ENCODE data around the gene LRP1B. TPM values are rescaled to one million over a fixed set of nuclear protein-coding genes. Genes with fewer than 3 reads are reported as not detected.

The LRP1B gene
- polyA plus RNA-seq, 2 of the 4 experiments (the other 2 are of a cell fraction), result 0.03 TPM; not detected in 1

DNA sequence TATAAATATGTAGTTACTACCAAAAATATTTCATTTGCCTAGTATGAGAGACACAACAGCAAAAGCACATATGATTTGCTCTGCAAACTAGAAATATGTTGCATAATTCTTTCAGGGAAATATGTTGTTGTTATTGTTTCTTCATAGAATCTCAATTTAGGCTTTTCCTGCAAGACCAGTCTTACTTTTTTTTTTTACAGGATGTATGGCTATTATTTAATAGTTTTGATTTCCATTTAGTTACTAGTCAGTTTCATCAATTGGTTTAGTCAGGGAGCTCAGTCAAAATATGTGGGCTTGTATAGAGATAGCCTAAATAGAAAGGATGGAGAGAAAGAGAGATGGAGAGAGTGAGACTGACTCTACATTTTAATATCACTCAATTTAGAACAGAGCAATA is 6.1 kb downstream of the LRP1B start:
- CTCF ChIA-PET, result no interaction called here
- H3K9me3 ChIP-seq, result no peaks in the 10 kb centered on the region
- ATAC-seq (no peak), FAIRE-seq (no peak), DNase-seq (ENCODE audit: low read depth in 1 of 2, low spot score in 1 of 2) (no peak)
- POLR2A ChIA-PET, result no interaction called here
- H3K27ac ChIP-seq, result no peak overlapping the region
- no peak overlapping the region for H3K4me3 ChIP-seq
- H3K4me1 ChIP-seq, result no peaks in the 10 kb centered on the region
- H3K4me2 ChIP-seq, result no peak overlapping the region
- TF ChIP-seq, protein P1, sequence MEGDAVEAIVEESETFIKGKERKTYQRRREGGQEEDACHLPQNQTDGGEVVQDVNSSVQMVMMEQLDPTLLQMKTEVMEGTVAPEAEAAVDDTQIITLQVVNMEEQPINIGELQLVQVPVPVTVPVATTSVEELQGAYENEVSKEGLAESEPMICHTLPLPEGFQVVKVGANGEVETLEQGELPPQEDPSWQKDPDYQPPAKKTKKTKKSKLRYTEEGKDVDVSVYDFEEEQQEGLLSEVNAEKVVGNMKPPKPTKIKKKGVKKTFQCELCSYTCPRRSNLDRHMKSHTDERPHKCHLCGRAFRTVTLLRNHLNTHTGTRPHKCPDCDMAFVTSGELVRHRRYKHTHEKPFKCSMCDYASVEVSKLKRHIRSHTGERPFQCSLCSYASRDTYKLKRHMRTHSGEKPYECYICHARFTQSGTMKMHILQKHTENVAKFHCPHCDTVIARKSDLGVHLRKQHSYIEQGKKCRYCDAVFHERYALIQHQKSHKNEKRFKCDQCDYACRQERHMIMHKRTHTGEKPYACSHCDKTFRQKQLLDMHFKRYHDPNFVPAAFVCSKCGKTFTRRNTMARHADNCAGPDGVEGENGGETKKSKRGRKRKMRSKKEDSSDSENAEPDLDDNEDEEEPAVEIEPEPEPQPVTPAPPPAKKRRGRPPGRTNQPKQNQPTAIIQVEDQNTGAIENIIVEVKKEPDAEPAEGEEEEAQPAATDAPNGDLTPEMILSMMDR (IDR thresholded peaks at IDR 0.05), result no peak
- TF ChIP-seq RARB (CRISPR knock-in tag; IDR thresholded peaks at IDR 0.05) (no peak), BHLHE40 (IDR thresholded peaks at IDR 0.05; ENCODE audit: low read depth, low read length) (no peak), ZC3H11A (IDR thresholded peaks at IDR 0.05) (no peak), CBX2 (IDR thresholded peaks at IDR 0.05; ENCODE audit: borderline replicate concordance, low read depth) (no peak), FOSL2 (IDR thresholded peaks at IDR 0.05) (no peak), FOSL2 (CRISPR knock-in tag; IDR thresholded peaks at IDR 0.05) (no peak), TFCP2L1 (CRISPR knock-in tag; IDR thresholded peaks at IDR 0.05) (no peak)
- TF ChIP-seq, protein P2, sequence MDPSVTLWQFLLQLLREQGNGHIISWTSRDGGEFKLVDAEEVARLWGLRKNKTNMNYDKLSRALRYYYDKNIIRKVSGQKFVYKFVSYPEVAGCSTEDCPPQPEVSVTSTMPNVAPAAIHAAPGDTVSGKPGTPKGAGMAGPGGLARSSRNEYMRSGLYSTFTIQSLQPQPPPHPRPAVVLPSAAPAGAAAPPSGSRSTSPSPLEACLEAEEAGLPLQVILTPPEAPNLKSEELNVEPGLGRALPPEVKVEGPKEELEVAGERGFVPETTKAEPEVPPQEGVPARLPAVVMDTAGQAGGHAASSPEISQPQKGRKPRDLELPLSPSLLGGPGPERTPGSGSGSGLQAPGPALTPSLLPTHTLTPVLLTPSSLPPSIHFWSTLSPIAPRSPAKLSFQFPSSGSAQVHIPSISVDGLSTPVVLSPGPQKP (IDR thresholded peaks at IDR 0.05; ENCODE audit: low read depth, low read length), result no peak

DNA sequence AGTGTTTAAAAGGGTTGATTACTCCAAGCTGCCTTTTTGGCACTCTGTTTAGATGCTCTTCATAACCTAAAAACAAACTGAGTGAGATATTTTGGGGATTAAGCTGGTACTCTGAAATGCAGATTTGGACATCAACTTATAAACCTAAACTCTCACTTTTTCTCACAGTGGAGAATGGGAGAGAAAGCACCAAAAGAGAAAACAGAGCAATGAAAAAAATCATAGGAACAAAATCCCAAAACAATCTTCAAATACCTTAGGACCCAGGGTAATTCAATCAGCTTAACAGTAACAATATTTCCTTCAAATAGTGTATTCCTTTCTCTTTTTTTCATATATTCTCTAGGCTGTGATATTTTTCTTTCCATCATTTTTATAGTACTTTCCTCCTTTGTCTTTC is 11.5 kb downstream of the LRP1B start:
- FAIRE-seq, result no peak
- POLR2A ChIA-PET, result no interaction called here
- H3K4me2 ChIP-seq, result no peak overlapping the region
- CTCF ChIA-PET, result no interaction called here
- TF ChIP-seq HEYL (CRISPR knock-in tag; IDR thresholded peaks at IDR 0.05) (no peak), TP53 (CRISPR knock-in tag; IDR thresholded peaks at IDR 0.05) (no peak), CHD4 (IDR thresholded peaks at IDR 0.05; ENCODE audit: borderline replicate concordance) (no peak), KDM5A (IDR thresholded peaks at IDR 0.05) (no peak), BHLHE40 (IDR thresholded peaks at IDR 0.05; ENCODE audit: low read depth, low read length) (no peak), EHMT2 (IDR thresholded peaks at IDR 0.05; ENCODE audit: low read depth) (no peak), NPAS2 (CRISPR knock-in tag; IDR thresholded peaks at IDR 0.05; ENCODE audit: borderline replicate concordance) (no peak), RAD21 (conservative IDR thresholded peaks at IDR 0.05 in 1 of 2, IDR thresholded peaks at IDR 0.05 in 1 of 2) (no peak), GATA3 (IDR thresholded peaks at IDR 0.05; ENCODE audit: borderline replicate concordance) (no peak), JUN (IDR thresholded peaks at IDR 0.05) (no peak)
- TF ChIP-seq, protein P3, sequence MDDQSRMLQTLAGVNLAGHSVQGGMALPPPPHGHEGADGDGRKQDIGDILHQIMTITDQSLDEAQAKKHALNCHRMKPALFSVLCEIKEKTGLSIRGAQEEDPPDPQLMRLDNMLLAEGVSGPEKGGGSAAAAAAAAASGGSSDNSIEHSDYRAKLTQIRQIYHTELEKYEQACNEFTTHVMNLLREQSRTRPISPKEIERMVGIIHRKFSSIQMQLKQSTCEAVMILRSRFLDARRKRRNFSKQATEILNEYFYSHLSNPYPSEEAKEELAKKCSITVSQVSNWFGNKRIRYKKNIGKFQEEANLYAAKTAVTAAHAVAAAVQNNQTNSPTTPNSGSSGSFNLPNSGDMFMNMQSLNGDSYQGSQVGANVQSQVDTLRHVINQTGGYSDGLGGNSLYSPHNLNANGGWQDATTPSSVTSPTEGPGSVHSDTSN (IDR thresholded peaks at IDR 0.05), result no peak
- TF ChIP-seq, protein P4, sequence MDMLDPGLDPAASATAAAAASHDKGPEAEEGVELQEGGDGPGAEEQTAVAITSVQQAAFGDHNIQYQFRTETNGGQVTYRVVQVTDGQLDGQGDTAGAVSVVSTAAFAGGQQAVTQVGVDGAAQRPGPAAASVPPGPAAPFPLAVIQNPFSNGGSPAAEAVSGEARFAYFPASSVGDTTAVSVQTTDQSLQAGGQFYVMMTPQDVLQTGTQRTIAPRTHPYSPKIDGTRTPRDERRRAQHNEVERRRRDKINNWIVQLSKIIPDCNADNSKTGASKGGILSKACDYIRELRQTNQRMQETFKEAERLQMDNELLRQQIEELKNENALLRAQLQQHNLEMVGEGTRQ (IDR thresholded peaks at IDR 0.05), result no peak
- no peak overlapping the region for H3K4me3 ChIP-seq
- H3K4me1 ChIP-seq, result no peaks in the 10 kb centered on the region
- no peak for DNase-seq (ENCODE audit: low read depth in 1 of 2, low spot score in 1 of 2)
- no peak for ATAC-seq
- no peaks in the 10 kb centered on the region for H3K9me3 ChIP-seq
- H3K27ac ChIP-seq, result no peak overlapping the region

DNA sequence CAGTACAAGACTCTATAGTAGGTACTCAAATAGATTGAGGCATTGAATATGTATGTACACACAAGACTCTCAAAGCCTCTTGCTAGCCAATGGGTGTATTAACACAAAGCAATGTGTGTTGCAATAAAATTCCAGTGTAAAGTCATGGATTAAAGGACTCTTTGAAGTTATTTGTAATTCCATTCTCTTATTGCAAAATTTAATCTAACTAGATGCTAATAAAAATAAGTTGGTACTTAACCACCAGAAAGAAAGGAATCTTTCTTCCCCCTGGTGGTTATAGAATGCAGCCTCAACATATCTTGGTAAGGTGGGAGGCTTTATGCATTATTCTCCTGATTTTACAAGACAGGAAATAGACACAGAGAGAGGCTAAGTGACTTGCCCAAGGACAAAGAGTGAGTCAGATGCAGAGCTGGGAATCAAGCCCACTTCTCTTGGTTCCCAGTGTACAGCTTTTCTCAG is 18.0 kb downstream of the LRP1B start:
- H3K4me2 ChIP-seq, result no peak overlapping the region
- no peak for TF ChIP-seq CHD4 (IDR thresholded peaks at IDR 0.05; ENCODE audit: borderline replicate concordance)
- TF ChIP-seq, protein P5, sequence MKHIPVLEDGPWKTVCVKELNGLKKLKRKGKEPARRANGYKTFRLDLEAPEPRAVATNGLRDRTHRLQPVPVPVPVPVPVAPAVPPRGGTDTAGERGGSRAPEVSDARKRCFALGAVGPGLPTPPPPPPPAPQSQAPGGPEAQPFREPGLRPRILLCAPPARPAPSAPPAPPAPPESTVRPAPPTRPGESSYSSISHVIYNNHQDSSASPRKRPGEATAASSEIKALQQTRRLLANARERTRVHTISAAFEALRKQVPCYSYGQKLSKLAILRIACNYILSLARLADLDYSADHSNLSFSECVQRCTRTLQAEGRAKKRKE (CRISPR knock-in tag; IDR thresholded peaks at IDR 0.05; ENCODE audit: low read depth), result no peak
- no peak for TF ChIP-seq GATA3 (IDR thresholded peaks at IDR 0.05; ENCODE audit: borderline replicate concordance)
- TF ChIP-seq POLR2A (IDR thresholded peaks at IDR 0.05; ENCODE audit: low read length), result no peak
- no peak for TF ChIP-seq ZNF302 (CRISPR knock-in tag; IDR thresholded peaks at IDR 0.05)
- no peak overlapping the region for H3K4me3 ChIP-seq
- FAIRE-seq, result no peak
- peak; percentile 63 to 66; a peak in 4 of 6 replicates for ATAC-seq
- no peak overlapping the region for H3K27ac ChIP-seq
- peak in 1 of 2 experiments; percentile 17 for DNase-seq (ENCODE audit: low read depth in 1 of 2, low spot score in 1 of 2)
- H3K4me1 ChIP-seq, result no peaks in the 10 kb centered on the region
- ChIA-PET POLR2A (no interaction called here), CTCF (no interaction called here)
- H3K9me3 ChIP-seq, result no peaks in the 10 kb centered on the region

All from A549 (cell line).